ENCODE results near the gene RAB34.

- TF ChIP-seq POLR2A (IDR thresholded peaks at IDR 0.05) = no peak
- TF ChIP-seq CTCF (IDR thresholded peaks at IDR 0.05) = no peak
These were observed 45.6 kb upstream of the RAB34 start for GRCh38 chr17:28763137-28763799.

All from heart left ventricle (tissue), 13 donors.